ENCODE results near the gene SYNCRIP. TPM values are rescaled to one million over a fixed set of nuclear protein-coding genes. Genes with fewer than 3 reads are reported as not detected.

Gene SYNCRIP
- total and polyA plus RNA-seq, 4 donors: 27.8 to 41.7 (median 30.4) TPM

- WGBS: 85% methylated on average over 7 of the region's 7 CpGs
- H3K36me3 ChIP-seq (ENCODE audit: control insufficient read depth in 4 of 4, insufficient read depth in 3 of 4, low read depth in 1 of 4, low read length in 3 of 4): no peaks in the 10 kb centered on the region
- peaks cover 2 to 21% (median 15%) of the 10 kb centered on the region in 4 donors for H3K4me1 ChIP-seq (ENCODE audit: control insufficient read depth in 4 of 4, insufficient read depth in 4 of 4, low read length in 3 of 4)
- DNase-seq (ENCODE audit: low spot score): no peak
- H3K27me3 ChIP-seq (ENCODE audit: control insufficient read depth in 4 of 4, insufficient read depth in 4 of 4, low read length in 3 of 4): no peaks in the 10 kb centered on the region
- H3K9ac ChIP-seq (ENCODE audit: low read depth in 1 of 2, low read length in 2 of 2): no peak overlapping the region
- H3K27ac ChIP-seq (ENCODE audit: low read depth in 1 of 2, low read length in 2 of 2): no peak overlapping the region
- no peaks in the 10 kb centered on the region for H3K9me3 ChIP-seq (ENCODE audit: control insufficient read depth in 4 of 4, low read length in 3 of 4)
- no peak overlapping the region for H3K4me3 ChIP-seq (ENCODE audit: low read depth in 1 of 3, low read length in 3 of 3)
- no peak for TF ChIP-seq YY1 (IDR thresholded peaks at IDR 0.05)
- no peak for TF ChIP-seq SP1 (IDR thresholded peaks at IDR 0.05)
- TF ChIP-seq, protein P1, sequence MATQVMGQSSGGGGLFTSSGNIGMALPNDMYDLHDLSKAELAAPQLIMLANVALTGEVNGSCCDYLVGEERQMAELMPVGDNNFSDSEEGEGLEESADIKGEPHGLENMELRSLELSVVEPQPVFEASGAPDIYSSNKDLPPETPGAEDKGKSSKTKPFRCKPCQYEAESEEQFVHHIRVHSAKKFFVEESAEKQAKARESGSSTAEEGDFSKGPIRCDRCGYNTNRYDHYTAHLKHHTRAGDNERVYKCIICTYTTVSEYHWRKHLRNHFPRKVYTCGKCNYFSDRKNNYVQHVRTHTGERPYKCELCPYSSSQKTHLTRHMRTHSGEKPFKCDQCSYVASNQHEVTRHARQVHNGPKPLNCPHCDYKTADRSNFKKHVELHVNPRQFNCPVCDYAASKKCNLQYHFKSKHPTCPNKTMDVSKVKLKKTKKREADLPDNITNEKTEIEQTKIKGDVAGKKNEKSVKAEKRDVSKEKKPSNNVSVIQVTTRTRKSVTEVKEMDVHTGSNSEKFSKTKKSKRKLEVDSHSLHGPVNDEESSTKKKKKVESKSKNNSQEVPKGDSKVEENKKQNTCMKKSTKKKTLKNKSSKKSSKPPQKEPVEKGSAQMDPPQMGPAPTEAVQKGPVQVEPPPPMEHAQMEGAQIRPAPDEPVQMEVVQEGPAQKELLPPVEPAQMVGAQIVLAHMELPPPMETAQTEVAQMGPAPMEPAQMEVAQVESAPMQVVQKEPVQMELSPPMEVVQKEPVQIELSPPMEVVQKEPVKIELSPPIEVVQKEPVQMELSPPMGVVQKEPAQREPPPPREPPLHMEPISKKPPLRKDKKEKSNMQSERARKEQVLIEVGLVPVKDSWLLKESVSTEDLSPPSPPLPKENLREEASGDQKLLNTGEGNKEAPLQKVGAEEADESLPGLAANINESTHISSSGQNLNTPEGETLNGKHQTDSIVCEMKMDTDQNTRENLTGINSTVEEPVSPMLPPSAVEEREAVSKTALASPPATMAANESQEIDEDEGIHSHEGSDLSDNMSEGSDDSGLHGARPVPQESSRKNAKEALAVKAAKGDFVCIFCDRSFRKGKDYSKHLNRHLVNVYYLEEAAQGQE (IDR thresholded peaks at IDR 0.05): no peak
- TF ChIP-seq TAF1 (conservative IDR thresholded peaks at IDR 0.05): no peak
- no peak for TF ChIP-seq NR2F2 (IDR thresholded peaks at IDR 0.05)
- TF ChIP-seq FOXA1 (IDR thresholded peaks at IDR 0.05): no peak
Observed at GRCh38 chr6:85680388-85680787, 37.7 kb upstream of the SYNCRIP start.

- H3K27me3 ChIP-seq (ENCODE audit: control insufficient read depth in 4 of 4, insufficient read depth in 4 of 4, low read length in 3 of 4): no peaks in the 10 kb centered on the region
- WGBS: 31% methylated on average over 14 of the region's 14 CpGs
- peak overlapping the region; percentile 53 to 76 (median 55) for H3K4me3 ChIP-seq (ENCODE audit: low read depth in 1 of 3, low read length in 3 of 3)
- peaks cover 0 to 2% (median 0%) of the 10 kb centered on the region in 4 donors for H3K36me3 ChIP-seq (ENCODE audit: control insufficient read depth in 4 of 4, insufficient read depth in 3 of 4, low read depth in 1 of 4, low read length in 3 of 4)
- TF ChIP-seq JUND (IDR thresholded peaks at IDR 0.05) (no peak), RAD21 (IDR thresholded peaks at IDR 0.05) (no peak), HNF4A (conservative IDR thresholded peaks at IDR 0.05) (no peak), FOXA2 (IDR thresholded peaks at IDR 0.05) (no peak), YY1 (IDR thresholded peaks at IDR 0.05) (no peak), HNF4G (IDR thresholded peaks at IDR 0.05) (no peak), GABPA (IDR thresholded peaks at IDR 0.05 in 1 of 2, conservative IDR thresholded peaks at IDR 0.05 in 1 of 2) (no peak), ZBTB33 (IDR thresholded peaks at IDR 0.05) (no peak), NR2F2 (IDR thresholded peaks at IDR 0.05) (no peak), ATF3 (IDR thresholded peaks at IDR 0.05) (no peak)
- TF ChIP-seq, protein P2, sequence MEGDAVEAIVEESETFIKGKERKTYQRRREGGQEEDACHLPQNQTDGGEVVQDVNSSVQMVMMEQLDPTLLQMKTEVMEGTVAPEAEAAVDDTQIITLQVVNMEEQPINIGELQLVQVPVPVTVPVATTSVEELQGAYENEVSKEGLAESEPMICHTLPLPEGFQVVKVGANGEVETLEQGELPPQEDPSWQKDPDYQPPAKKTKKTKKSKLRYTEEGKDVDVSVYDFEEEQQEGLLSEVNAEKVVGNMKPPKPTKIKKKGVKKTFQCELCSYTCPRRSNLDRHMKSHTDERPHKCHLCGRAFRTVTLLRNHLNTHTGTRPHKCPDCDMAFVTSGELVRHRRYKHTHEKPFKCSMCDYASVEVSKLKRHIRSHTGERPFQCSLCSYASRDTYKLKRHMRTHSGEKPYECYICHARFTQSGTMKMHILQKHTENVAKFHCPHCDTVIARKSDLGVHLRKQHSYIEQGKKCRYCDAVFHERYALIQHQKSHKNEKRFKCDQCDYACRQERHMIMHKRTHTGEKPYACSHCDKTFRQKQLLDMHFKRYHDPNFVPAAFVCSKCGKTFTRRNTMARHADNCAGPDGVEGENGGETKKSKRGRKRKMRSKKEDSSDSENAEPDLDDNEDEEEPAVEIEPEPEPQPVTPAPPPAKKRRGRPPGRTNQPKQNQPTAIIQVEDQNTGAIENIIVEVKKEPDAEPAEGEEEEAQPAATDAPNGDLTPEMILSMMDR (IDR thresholded peaks at IDR 0.05; ENCODE audit: low read depth, low read length, missing input control): no peak
- no peaks in the 10 kb centered on the region for H3K9me3 ChIP-seq (ENCODE audit: control insufficient read depth in 4 of 4, low read length in 3 of 4)
- peak overlapping the region; percentile 78 to 79 for H3K27ac ChIP-seq (ENCODE audit: low read depth in 1 of 2, low read length in 2 of 2)
- H3K9ac ChIP-seq (ENCODE audit: low read depth in 1 of 2, low read length in 2 of 2): peak overlapping the region; percentile 30 to 48
- H3K4me1 ChIP-seq (ENCODE audit: control insufficient read depth in 4 of 4, insufficient read depth in 4 of 4, low read length in 3 of 4): peaks cover 2 to 27% (median 20%) of the 10 kb centered on the region in 4 donors
- DNase-seq (ENCODE audit: low spot score): no peak
Observed at GRCh38 chr6:85679445-85680123, 36.9 kb upstream of the SYNCRIP start.

Data from liver (tissue), 9 donors.